D721Med (cell line): ENCODE measurements around the gene FOXD3.
A peak's percentile ranks its signal among the peaks of the same experiment; 100 is the strongest.

ENCODE experiments used
- DNase-seq: peaks from one replicate; pipeline ENCODE4 v3.0.0; 2011; ENCODE audit warnings: low spot score; ENCODE audit not compliant: insufficient read length
- FAIRE-seq: peaks from 2 replicates; lab custom pipeline; 2011; peaks lifted over from hg19 to GRCh38; lab: Jason Lieb, UNC
- TF ChIP-seq, protein P1 (sequence below): IDR thresholded peaks from 2 replicates; pipeline ENCODE4 v1.5.1; 2012; ENCODE audit warnings: mild to moderate bottlenecking, control low read depth; ENCODE audit not compliant: insufficient read depth; ENCODE audit errors: missing control alignments

The FOXD3 gene

DNA sequence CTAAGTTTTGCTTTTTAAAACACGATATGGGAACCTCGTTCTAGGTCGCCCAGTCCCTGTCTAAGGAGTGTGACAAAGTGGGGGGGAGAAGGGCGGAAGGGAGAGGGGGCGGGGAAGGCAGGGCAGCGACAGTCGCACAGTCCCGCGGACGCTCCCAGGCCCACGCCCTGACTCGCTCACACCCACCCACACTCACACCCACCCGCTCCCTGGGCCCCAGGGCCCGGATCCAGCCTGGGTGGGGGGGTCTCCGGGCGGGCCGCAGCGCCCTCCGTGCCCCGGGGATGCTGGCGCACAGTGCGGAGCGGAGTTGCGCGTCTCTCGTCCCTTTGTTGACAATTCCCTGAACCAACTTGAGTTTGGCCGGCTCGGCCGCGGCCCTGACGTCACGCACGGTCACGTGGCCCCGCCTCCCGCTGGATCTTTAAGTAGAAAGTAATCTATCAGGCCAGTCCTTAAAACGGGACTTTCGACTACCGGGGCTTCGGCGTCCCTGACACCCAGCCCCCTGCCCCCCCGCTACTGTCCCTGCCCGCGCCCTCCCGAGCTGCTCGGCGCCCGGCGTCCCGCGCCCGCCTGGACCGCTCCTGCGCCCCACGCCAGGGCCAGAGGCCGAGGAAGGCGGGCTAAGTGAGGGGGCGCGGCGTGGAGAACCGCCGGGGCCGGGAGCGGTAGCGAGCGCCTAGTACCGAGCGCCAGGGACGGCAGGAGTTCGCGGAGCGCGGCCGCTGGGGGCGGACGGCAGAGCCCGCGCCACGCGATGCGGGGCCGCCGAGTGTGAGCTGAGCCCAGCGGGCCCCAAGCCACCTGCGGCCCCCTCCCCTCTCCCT, at the start of gene FOXD3:
FOXD3 (plus strand) TSS at position 454 of the 830 bp plus-strand sequence. CDS start 492 bp downstream, outside the sequence.
- FAIRE-seq = no peak
- DNase-seq = no peak
- TF ChIP-seq, protein P1, sequence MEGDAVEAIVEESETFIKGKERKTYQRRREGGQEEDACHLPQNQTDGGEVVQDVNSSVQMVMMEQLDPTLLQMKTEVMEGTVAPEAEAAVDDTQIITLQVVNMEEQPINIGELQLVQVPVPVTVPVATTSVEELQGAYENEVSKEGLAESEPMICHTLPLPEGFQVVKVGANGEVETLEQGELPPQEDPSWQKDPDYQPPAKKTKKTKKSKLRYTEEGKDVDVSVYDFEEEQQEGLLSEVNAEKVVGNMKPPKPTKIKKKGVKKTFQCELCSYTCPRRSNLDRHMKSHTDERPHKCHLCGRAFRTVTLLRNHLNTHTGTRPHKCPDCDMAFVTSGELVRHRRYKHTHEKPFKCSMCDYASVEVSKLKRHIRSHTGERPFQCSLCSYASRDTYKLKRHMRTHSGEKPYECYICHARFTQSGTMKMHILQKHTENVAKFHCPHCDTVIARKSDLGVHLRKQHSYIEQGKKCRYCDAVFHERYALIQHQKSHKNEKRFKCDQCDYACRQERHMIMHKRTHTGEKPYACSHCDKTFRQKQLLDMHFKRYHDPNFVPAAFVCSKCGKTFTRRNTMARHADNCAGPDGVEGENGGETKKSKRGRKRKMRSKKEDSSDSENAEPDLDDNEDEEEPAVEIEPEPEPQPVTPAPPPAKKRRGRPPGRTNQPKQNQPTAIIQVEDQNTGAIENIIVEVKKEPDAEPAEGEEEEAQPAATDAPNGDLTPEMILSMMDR = no peak

DNA sequence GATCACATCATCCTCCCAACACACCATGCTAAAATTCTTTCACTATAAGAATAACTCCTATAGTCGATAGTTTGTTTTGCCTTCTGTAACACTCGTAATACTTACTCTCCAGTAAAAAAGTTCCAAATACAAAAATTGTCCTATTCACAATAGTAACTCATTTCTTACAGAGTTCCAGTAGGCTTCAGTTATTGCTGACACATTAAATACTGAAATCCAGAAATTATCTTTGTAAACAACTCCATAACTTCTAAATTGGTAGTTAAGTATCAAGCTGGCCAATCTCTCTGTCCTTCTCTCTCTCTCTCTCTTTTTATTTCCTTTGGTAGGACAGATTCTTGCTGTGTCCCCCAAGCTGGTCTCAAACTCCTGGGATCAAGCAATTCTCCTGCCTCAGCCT, 49.6 kb upstream of the FOXD3 start:
- DNase-seq (no peak), FAIRE-seq (no peak)
- TF ChIP-seq, protein P1 = no peak

DNA sequence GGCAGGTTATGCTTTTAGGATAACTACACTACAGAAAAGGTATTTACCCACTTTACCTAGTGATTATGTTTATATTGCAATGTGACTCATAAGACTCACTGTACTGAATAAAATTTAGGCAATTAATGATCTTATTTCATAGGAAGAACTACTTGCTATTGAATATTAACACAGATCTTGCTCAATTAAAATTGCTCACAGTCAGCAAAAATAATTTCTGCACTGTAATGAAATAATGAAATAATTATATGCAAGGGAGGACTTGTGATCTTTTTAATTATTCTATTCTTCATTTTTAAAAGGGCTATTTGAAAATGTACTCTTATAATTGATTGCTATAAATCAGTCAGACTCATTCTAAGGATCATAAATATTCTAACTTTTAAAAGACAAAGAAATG, 48.0 kb upstream of the FOXD3 start:
- TF ChIP-seq, protein P1 = no peak
- DNase-seq = no peak
- FAIRE-seq = peak; percentile 38

DNA sequence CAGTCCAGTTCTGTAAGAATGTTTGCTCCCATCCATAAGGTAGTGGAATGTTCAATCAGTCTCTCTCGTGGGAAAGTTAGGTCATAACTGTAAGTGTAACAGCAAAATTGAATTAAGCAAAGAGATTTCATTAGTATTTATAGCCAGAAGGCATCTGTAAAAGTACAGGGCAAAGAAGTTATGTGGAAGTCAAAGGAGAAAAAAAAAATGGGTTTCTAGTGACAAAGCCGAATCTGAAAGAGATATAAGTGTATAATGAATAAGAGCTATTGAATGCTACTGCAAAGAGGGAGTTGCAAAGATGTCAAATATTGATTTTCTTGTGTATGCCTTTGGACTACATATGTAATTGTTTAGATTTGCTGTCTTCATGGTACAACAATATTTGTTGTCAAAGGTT, 47.4 kb upstream of the FOXD3 start:
- TF ChIP-seq, protein P1 = no peak
- no peak for DNase-seq
- FAIRE-seq = no peak

DNA sequence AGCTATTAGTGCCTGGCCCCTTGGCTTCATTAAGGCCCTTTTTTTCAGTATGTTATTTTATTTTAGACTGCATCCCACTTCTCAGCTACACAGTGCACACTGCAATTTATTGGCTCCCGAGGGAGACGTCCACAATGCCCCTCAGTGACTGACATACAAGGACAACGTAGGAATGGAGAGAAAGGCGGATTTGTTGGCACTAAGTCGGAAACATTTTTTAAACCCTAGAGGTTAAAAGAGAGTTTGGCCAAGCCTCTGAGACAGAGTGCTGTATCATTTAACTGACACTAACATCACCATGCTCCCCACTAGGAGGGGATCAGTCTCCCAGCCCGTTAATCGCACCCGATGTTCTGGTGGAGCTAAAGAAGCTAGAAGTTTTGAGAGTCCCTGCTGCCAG, 45.7 kb upstream of the FOXD3 start:
- DNase-seq = no peak
- FAIRE-seq = no peak
- TF ChIP-seq, protein P1 = no peak

DNA sequence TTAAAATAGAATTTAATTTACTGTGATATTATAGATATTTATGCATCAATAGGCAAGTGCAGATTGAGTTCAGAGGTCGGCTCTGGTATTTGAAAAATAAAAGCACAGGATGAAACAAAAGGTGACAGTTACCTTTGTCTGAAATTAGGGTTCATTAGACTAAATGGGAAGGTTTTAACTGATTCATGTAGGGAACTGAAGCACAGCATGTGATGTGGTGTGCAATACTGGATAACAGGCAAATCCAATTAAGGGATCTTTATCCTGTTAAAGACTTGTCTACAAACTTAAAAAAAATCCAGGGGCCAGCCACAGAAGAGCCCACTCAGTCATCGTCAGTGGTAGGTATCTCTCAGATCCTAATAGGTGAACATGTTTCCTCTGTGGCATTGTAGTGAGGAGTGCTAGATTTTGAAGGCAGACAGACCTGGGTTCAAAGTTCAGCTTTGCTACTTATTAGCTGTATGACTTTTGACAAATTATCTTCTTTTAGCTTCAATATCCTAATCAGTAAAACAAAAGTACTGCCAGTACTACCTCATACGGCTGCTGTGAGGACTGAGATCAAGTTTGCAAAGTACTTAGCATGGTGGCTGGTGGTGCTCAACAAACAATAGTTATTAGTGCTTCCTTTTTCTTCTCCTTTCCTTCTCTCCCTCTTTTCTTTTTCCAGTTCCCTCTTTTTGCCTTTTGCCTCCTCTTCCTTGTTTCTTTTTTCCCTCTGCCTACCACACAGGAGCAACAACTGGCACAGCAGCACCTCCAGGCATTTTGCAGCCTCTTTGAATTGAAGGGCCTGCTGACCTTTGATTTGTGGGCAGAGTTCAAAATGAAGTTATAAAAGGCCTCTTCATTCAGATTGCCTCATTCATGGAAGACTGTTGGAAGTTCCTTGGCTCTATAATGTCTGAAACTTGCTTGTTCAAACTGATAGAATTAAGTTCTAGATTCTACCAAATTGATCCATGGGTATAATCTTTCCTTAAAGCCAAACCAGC, 44.9 kb upstream of the FOXD3 start:
- FAIRE-seq (peak; percentile 81), DNase-seq (no peak)
- TF ChIP-seq, protein P1 = no peak
